Inferior parietal cortex (tissue), 1 donor: ENCODE data around the gene CYFIP1.

Source experiments
- DNase-seq: peaks from one replicate; pipeline ENCODE4 v3.0.0-alpha.2; 2016; ENCODE audit errors: extremely low spot score

CYFIP1 gene

DNA sequence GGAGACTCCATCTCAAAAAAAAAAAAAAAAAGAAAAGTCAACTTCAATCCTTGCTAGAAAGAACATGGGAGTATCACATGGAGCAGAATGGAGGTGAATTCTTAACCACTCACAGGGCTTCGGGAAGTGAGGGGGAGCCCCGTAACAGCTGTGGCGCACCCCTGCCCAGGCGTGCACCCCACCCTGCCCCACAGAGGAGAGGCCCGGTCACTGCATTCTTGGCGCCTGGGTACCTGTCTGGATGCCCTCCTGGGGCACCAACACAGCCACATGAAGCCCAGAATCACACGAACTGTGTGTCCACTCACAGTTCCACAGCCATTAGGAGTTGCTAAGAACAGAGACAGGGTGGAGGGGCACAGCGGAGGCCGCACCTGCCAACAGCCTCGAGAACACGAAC lies 89.9 kb downstream of the CYFIP1 start:
- DNase-seq, result no peak

DNA sequence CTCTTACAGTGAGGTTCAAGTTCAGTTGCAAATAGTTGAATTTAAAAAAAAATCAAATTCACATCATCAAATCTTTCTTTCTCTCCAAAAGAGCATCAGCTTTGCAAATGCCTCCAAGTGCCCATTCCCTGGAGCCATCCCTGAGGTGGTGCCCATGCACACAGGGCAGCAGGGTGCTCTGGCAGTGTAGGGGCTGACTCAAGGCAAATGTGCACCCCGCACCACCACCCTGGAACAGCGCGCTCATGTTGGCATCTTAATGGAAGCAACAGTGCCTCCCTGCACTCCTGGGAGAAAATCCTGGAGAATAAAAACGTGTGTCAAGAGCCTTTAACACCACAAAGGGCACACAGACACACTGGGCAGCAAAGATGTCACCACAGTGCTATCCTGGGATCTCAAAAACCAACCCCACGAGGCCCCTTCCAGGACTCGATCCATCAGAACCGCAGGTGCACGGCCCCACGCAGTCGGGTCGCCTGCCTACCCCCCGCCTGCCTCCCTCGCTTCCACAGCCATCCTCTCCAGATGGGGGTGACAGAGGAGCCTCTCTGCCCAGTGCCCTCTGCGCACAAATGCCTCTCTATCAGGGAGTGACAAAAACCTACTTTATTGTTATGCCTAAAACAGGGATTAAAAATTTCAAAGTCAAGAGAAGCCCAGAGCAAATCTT lies 90.9 kb downstream of the CYFIP1 start:
- no peak for DNase-seq

DNA sequence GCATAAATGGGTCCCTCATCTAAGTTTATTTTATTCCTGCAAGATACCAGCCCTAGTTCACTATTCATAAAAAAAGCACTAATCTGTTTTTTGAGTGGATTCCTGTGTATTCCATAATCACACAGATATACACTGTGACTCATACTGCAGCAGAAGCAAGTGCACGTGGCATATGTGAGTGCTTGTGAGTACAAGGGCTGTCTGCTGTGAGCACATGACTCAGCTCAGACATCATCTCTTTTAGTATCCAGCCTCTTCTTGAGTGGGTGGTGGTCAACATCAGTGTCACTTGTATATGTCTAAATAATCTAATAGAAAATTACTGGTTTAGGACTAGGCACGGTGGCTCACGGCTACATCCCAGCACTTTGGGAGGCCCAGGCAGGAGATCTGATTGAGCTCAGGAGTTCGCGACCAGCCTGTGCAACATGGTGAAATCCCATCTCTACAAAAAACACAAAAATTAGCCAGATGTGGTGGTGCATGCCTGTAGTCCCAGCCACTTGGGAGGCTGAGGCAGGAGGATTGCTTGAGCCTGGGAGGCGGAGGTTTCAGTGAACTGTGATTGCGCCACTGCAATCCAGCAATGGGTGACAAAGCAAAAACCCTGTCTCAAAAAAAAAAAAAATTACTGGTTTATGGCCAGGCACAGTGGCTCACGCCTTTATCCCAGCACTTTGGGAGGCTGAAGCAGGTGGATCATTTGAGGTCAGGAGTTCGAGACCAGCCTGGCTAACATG lies 91.9 kb downstream of the CYFIP1 start:
- peak; percentile 58 for DNase-seq

DNA sequence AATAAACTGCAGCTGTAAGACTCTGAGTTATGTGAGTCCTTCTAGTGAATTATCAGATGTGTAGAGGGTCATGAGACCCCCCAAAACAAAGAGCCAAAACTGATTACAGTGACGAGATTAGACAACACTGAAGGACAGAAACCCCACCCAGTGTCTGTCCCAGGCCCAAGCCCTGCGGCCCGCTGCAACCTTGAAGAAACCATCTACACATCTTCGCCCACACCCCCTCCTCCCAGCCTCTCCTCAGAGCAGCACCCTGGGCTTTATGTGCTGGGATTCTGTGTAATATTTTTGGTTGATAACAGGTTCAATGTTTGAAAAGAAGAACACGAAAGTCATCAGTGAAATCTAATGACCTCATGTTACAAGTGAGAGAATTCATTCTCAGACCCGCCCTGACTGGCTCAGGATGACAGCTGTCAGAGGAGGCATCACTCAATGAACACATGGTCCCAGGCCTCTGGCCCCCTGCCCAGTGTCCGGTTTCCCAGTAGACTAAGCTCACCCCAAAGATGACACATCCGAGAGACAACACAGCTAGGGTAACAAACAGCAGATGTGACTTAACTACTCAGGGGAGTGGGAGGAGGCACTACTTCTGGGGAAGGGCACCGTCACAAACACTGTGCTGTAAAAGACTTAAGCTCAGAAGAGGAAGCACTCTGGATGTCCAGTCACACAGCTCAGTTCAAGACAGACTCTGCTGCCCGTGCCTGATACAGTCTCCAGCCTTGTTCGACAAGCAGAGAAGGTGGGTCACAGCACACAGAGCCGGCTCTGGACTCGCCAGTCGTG lies 92.8 kb downstream of the CYFIP1 start:
- DNase-seq, result no peak

DNA sequence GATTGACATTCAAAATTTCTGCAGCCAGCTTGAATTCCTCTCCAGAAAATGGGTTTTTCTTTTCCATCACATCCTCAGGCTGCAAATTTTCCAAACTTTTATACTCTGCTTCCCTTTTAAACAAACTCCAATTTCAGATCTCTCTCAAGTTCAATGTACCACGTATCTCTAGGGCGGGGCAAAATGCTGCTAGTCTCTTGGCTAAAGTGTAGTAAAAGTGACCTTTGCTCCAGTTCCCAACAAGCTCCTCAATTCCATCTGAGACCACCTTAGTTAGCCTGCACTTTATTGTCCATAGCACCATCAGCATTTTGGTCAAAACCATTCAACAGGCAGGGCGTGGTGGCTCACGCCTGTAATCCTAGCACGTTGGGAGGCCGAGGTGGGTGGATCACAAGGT lies 95.0 kb downstream of the CYFIP1 start:
- no peak for DNase-seq

DNA sequence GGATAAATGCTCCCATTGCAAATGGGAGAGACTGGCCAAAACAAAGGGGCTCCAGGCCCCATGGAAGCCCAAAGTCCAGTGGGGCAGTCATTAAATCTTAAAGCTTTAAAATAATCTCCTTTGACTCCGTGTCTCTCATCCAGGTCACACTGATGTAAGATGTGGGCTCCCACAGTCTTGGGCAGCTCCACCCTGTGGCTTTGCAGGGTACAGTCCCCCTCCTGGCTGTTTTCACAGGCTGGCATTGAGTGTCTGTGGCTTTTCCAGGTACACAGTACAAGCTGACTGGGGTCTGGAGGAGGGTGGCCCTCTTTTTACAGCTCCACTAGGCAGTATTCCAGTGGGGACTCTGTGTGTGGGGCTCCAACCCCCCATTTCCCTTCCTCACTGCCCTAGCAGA lies 95.8 kb downstream of the CYFIP1 start:
- DNase-seq, result no peak

DNA sequence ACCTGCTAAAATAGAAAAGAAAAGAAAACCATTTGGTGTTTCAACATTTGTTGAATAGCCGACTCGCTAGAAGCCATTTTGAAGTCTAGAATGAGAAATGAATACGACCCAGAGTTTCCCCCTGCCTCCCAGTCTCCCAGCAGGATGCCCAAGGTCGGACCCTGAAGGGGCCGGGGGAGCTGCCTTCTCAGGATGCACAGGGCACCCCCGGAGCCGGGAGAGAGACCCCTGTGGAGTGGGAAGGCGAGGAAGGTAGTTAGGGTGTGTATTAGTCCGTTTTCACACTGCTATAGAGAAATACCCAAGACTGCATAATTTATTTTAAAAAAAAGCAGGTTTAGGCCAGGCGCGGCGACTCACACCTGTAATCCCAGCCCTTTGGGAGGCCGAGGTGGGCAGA lies 97.0 kb downstream of the CYFIP1 start:
- DNase-seq, result no peak

DNA sequence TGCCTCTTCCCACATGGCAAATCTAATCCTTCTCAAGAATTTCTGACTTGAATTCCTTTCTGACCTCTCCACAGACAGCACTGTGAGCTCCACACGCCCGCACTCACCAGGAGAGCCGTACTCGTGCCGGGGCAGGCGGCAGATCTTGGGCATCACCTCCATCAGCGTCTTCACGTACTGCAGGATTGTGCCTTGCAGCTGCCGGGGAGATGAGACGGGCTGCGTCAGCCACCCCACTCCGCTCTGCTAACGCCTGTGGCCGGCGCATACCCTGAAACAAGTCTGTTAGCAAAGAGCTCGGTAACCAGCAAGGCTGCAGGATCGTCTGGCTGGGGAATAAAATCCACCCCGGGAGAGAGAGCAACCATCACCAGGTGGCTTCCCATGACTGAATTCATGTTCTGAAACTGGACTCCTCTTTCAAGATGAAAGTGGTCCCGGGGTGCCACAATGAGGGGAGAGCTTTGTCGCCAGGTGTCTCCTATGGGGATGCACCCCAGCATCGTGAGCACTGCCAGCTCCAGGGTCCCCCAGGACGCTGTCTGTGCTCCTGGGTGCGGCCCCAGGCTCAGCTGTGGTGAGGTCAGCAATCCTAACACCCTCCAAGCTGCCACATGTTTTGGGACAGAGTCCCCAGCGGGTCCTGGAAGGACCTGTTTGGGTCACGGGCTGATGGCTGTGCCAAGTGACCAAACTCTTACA lies 98.3 kb downstream of the CYFIP1 start:
- no peak for DNase-seq

DNA sequence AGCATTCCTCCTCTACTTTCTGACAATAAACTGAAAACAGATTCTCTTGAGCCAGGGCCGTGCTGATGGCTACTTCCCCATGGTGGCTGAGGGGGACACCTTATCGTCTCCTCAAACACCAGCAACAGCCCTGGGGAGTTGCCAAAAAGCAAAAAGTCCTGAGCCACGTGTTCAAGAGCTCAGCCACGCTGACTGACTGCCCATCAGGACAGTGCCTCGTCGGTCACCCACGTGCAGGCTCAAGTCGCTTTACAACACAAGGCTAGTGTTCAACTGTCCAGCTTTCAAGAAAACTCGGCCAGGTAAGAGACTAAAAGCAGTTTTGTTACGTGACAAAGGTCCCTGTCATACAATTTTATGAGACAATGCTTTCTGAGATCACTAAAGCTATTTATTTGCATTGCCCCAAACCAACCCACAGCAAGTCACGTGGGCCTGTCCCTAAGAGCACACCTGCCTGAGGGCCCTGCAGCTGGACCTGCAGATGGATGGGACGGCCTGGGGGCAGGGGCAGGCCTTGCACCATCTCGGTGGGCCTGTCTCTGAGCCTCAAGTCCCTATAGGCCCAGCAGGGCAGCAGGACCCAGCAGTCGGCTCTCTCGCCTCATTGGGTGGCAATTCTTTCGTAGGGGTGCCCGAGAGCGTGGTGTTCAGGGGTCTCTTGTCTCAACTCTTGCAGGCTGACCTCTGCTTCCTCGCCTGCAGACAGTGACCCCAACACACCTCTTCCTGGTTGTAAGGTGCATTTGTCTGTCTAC lies 99.0 kb downstream of the CYFIP1 start:
- DNase-seq, result no peak

DNA sequence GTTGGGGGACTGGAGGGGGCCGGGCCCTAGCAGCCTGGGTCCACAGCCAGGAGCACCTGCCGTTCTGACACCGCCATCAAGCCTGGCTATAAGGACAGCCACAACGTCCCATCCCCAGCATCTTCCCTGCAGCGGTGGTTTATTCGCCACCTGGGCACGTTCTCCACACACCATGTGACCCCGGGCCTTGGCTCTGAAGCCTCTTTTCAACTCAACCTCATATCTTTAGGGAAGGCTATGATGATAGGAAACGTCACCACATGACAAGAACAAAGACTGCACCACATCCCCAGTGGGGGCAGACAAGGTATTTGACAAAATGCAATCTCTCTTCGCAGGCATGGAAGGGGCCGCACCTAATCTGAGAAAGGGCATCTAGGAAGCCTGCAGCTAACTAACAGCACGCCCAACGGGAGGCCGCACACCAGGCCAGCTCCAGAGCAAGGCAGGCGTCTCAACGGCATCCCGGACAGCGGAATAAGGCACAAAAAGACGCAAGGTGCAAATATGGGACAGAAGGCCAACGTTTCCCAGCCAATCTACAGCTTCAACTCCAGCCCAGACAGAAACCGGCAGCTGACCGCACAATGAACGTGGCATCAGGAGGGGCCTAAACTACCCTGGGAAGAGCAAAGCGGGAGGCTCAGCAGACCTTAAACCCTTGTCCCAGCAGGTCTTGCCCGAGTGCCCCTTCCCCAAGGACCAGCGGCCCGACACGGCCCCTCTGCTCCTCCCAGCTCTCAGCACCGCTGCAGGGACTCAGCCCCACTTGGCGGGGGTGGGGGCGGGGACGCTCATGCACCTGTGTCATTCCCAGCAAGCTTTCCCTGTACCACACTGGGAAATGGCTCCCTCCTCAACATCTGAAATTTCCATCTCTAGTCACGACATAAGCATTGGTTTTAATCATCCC lies 99.8 kb downstream of the CYFIP1 start:
- DNase-seq, result no peak

DNA sequence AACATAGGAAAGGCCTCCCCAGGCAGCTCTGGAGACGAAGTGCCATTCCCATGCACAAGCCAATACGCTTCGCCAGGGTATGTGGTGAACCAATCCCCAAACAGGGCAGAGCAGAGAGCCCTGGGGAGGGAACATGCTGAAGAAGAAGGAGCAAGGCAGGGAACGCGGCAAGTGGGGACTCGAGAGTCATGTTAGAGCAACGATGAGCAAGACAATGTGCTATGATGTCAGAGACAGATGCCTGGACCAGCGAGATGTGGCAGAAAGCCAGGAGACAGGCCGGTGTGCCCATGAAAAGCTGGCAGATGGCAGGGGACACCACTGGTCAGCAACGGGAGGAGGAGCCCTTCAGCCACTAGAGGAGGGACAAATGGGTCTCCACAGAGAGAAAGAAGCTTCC lies 102.1 kb downstream of the CYFIP1 start:
- no peak for DNase-seq

DNA sequence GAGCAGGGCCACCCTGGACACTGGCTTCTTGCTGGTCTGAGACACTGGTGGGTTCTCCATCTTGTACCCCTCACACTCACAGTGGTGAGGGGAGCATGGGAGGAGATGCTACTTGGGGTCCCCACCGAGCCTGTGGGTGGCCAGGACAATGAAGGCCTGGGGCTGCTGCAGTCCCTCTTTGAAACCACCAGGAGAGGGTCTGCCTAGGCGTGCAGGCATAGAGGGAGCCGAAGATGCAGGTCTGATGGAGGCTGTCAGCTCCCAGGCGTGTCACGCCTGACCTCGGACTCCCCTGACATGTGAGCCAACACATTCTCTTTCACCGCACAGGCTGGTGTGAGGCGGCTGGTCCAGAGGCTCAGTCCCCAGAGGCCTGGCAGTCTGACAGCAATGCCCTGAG lies 102.6 kb downstream of the CYFIP1 start:
- DNase-seq, result no peak

DNA sequence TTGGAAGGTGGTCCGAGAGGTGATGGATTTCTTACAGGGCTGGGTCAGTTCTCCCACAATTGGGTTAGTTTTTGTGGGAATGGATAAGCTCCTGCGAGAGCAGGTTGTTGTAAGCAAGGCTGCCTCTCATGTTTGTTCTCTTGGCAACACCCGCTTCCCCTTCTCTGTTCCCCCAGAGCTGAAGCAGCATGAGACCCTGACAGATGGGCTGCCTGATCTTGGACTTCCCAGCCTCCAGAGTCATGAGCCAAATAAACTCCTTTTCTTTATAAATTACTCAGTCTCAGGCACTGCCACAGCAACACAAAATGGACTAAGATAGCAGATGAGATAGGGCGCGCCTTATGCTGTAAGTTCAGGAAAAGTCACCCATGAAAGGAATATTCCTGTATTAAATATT lies 103.1 kb downstream of the CYFIP1 start:
- DNase-seq, result no peak

DNA sequence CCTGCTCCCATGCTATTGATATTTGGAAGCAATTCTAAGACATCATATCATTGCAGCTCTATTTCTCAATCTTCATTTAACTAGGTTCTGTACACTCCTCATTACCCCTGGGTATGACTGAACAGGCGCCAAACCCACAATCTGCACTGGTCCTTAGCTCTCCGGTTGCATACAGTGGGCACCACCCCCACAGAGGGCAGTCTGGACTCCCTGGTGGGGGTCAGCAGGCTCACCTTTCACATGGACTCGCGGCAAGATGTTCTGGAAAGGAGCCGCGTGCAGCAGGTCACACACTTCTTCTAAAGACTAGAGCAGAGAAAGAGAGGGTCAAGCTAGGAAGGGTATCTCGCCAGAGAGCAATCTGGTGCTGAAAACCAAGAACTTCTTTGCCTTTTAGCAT lies 105.2 kb downstream of the CYFIP1 start:
- DNase-seq, result no peak

DNA sequence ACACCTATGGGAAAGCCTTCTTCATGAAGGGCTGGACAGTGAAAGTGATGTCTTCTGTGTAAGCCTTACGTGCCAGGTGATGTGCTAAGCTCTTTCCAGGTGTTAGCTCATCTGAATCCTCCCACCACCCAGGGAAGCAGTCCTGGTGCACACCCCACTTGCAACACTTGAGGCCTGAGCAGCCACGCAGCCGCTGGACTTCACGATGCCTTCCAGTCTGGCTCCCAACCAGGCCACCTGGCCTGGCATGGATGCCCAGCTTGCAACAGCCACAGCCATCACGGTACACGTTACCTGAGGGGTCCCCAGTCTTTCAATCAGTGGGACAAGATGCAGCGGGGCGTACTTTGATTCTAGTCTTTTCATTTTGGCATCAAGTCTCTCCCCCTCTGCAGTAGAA lies 105.9 kb downstream of the CYFIP1 start:
- DNase-seq, result no peak

DNA sequence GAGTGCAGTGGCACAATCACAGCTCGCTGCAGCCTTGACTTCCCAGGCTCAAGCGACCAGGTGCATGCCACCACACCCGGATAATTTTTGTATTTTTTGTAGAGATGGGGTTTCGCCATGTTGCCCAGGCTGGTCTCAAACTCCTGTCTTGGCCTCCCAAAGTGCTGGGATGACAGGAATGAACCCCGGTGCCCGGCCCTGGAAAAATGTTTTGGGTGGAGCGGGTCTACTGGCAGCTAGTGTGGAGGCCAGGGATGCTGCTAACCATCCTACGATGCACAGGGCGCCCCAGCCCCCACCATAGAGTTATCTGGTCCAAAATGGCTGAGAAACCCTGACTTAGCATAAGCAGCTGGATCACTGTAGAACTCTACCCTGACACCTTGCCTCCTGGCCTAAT lies 106.3 kb downstream of the CYFIP1 start:
- no peak for DNase-seq

DNA sequence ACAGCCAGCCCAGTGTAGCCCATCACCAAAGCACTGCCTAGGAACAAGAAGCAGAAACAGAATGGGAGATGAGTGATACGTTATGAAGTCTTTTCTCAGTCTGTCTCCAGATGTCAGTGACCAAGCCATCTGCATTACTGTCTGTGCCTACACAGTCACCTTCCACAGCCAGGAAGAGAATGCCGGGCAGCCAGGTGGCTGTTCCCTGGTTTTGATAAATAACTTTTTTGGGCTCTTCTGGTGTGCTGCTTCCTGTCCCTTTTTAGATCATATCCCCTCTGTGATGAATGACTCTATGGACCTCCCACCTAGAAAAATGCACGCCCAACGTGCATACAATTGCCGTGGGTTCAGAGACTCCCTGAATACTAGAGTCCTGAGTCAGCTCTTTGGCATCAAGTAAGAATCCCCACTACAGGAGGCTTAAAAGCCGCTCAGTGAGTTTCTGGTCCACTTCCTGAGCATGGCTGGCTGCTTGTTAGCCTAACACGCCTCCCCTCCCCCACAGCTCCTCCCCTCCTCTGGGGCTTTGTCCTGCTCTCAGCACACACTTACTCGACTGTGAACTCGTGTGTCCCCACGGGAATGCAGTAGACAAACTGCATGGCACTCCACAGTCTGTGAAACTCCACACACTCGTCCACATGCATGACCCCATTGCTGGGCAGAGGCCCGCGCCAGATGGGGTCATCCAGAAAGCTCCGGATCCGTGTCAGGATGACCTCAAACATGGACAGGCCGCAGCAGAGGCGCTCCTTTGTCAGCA lies 107.0 kb downstream of the CYFIP1 start:
- DNase-seq, result no peak

DNA sequence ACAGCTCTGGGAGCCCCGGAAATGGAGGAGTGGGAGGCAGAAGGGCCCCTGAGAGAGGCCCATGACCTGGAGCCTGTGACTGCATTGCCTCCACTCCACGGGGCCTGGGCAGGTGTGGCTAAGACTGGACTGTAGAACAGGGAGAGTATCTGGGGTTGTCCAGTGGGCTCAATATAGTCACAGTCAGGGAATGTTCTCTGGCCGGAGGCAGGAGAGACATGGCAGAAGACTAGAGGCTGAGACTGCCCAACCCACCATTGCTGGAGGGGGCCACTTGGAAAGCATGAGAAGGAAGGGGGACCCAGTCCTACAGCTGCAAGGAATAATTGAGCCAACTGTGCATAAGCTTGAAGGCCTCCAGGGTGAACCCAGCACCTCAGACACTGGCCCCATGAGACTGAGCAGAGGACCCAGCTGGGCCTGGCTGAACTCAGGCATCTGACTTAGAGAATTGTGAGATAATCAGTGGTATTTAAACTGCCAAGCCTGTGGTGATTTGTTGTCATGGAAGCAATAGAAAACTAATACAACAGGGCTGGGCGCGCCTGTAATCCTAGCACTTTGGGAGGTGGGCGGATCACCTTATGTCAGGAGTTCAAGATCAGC lies 108.6 kb downstream of the CYFIP1 start:
- no peak for DNase-seq

DNA sequence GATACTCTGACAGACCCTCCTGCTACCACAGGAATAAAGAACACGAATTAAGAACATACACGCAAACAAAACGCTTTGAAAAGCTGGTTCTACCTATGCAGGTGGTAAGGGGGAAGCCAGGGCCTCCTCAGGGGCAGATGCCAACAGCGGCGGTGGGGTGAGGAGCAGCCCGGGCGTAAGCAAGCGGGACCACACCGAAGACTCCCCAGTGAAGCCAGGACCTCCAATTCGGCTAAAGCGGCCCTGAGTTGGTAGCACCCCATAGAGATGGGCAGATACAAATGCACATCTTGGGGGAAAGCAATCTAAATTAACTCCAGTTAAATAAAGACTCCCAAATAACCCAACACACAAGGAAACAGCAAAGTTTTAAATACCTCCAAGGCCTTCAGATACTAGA lies 109.3 kb downstream of the CYFIP1 start:
- no peak for DNase-seq
